GM19452 (cell line): ENCODE data around the gene NBAS.
"Not testable (repeated sequence)": the region's sequence is repeated elsewhere in the genome, so short reads cannot be mapped to it uniquely, and the experiment has no call there.

Experiments used
- ATAC-seq: cut with Tn5 transposase; IDR thresholded peaks from one replicate; pipeline ENCODE4 v1.9.1; 2021; ENCODE audit not compliant: unreplicated experiment

Gene NBAS

DNA sequence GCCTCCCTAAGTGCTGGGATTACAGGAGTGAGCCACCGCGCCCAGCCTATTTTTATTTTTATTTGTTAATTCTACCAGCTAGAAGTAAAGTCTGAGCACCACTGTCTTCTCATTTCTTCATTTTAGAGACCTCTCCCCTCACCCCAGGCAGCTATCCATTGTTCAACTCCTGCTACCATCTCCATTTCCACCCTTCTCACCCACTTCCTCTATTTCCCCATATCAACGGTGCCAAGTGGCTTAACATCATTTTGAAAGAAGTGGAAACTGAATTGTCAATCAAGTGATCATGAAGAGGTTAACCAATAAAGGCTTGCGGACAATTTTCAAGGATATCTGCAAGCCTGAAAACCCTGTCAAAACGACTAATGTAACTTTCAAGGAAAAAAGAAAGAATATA, 323.1 kb downstream of the NBAS start:
- no peak for ATAC-seq

DNA sequence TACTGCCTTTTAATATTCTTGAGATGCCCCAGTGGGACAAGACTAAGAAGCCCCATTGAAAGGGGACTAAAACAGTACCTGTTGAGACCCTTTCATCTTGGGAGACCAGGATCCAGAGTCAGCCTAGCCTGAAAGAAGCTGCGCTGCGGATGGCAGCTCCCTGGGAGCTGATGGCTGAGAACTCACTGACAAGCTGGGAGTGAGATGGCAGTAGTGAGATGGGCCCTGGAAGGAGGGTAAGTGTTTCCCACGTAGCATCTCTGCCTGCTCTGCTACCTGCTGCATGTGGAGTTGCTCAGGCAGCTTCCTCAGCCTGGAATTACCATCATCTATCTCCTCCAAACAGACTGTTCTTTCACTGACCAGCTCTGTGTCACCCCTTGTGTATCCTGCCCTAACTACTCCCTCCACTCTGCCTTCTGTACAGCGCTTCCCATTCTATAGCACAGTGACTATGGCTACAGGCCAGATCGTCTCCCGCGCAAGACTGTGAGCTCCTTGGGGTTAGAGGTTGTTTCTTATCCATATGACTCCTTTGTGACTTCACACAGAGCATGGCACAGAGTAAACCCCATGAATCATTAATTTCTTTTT, 330.4 kb downstream of the NBAS start:
- ATAC-seq, result no peak

DNA sequence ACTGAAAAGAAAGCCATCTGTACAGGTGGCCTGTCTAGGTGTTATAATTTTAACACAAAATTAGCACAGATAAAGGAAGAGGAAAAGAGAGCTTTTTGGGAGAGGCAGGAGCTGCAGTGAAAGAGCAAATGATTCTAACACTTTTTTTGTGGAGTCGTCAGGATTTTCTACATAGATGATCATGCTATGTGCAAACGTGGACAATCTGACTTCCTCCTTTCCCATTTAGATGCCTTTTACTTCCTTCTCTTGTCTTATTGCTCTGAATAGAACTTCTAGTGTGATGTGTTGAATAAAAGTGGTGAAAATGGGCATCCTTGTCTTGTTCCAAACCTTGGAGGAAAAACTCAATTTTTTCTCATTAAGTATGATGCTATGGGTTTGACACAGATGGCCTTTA, 334.5 kb downstream of the NBAS start:
- ATAC-seq, result no peak

DNA sequence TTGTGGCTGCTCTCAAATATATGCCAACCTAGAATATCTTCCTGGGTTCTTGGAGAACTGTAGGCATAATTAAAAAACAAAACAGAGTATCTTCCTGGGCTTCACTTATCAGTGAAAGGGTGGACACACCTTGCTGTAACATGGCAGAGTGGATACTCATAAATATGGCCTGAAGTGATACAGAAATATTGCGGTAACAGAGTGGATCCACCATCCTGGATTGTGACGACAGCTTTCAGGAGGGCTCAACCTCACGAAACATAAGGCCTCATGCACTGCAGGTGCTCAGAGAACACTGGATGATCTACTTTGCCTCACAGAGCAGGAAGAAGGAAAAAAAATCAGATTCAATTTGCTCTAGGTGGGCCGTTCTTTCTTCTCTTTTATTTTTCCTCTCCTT, 336.0 kb downstream of the NBAS start:
- ATAC-seq, result no peak

DNA sequence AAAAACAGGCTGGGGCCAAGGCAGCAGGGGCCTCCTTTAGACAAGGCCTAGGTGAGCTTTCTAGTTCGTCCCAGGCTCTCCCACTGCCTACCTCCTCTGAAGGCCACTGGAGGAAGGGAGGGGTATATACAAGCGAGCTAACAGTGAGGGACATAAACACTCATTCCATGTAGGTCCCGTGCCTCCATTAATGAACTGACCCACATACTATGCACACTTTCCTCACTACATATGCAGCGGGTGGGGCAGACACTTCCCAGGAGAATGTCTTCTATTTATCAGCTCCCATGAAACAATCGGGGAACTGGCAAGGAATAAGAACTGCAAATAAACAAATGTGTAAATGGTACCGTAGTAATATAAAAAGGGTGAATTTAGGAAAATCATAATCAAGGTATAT, 336.5 kb downstream of the NBAS start:
- no peak for ATAC-seq

DNA sequence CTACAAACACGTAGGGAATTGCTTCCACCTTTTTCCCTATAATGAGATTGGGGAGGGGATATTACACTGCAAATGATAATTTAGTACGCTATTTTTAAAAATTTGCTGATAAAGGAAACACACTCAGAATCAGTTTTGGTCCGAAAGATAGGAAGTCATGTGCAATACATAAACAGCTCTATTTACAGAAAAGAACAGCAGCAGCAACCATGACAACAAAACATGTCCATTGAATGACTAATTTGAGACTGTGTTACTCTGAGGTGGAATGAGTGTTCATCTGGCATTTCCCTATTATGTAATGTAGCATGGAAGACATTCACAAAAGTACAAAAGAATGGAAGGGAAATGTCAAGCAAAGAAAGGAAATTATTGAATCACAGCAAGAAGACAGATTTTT, 337.2 kb downstream of the NBAS start:
- ATAC-seq, result no peak

DNA sequence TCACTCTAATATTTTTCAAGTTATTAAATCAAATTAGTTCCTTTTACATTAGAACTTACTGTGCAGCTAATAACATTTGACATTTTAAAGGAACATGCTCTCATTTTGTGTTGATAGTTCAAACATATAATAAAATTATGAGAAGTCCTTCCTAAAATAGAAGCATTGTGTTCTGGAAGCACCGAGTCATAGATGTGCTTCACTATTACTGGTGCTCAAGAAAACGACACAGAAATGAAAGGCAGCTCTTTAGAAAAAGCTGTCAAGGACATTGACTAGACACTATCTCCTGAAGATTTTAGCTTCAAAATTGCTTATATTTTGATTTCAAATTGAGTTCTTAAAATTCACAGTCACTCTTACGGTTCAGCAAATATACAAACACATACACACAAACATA, 338.3 kb downstream of the NBAS start:
- no peak for ATAC-seq

DNA sequence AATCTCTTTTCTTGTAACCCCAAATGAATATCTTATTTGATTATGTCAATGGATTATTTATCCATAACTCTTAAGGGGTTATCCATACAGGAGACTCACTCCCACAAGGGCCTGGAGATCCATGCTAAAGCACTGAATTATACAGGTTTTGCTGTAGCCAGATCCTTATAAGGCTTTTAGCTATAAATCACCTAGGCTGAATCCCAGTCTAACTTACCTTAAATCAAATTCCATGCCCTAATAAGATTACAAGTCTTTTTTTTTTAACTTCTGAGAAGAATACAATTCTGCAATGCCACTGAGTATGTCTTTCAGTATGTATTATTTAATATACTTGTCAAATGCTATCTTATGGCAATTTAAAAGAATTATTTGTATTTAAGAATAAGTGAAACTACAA, 340.5 kb downstream of the NBAS start:
- no peak for ATAC-seq

DNA sequence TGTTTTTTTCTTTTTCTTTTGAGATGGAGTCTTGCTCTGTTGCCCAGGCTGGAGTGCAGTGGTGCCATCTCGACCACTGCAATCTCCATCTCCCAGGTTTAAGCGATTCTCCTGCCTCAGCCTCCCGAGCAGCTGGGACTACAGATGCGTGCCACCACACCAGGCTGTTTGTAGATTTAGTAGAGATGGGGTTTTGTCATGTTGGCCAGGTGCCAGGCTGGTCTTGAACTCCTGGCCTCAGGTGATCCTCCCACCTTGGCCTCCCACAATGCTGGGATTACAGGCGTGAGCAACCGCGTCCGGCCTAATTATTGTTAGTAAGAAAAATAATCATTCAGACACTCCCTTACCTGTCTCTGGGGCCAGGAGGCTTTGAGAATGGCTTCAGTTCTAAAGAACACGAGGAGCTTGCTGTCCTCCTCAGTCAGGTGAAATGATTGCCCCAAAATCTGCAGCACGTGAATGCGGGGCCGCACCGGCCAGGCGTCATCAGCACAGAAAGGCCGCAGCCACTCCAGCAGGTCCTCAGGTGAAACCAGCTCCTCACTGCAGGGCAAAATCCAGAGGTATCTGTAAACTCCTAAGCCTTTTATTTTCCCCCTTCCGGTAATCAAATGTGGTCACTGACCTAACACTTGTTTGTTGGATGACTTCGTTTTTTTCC, 342.6 kb downstream of the NBAS start:
- ATAC-seq, result no peak

DNA sequence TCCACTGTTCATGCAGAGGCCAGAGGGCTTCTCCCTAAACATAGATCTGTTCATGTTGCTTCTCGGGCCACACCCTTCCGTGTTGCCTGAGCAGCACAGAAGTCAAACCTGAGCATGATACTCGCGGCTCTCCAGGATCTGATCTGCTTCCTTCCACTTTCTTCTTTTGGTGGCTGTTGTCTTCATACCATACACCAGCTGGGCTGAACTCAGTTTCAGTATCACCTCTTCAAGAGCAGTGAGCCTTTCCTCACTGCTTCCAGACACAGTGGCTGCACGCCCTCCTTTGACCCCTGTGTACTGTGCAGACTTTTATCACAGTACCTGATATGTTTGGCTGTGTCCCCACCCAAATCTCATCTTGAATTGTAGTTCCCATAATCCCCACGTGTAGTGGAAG, 348.9 kb downstream of the NBAS start:
- ATAC-seq, result no peak

DNA sequence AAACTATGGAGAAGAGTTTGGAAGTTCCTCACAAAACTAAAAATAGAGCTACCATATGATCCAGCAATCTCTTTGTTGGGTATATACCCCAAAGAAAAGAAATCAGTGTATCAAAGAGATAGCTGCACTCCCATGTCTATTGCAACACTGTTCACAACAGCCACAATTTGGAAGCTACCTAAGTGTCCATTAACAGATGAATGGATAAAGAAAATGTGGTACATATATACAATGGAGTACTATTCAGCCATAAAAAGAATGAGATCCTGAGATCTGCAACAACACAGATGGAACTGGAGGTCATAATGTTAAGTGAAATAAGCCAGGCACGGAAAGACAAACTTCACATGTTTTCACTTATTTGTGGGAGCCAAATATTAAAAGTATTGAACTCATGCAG, 350.6 kb downstream of the NBAS start:
- not testable (repeated sequence) for ATAC-seq

DNA sequence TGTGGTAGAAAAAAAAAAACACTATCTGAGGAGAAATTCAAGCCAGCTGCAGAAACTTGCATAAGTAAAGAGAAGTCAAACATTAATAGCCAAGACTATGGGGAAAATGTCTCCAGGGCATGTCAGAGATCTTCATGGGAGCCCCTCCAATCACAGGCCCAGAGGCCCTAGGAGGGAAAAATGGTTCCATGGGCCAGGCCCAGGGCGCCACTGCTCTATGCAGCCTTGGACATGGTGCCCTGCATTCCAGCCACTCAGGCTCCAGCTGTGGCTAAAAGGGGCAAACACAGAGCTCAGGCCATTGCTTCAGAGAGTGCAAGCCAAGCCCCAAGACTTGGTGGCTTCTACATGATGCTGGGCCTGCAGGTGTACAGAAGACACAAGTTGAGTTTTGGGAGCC, 354.7 kb downstream of the NBAS start:
- no peak for ATAC-seq

DNA sequence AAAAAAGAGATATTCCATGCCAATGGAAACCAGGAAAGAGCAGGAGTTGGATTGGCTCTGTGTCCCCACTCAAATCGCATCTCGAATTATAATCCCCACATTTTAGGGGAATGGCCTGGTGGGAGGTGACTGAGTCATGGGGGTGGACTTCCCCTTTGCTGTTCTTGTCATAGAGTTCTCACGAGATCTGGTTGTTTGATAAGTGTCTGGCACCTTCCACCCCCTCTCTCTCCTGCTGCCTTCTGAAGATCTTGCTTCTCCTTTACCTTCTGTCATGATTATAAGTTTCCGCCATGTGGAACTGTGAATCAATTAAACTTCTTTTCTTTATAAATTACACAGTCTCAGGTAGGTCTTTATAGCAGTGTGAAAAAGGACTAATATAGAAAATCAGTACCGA, 355.6 kb downstream of the NBAS start:
- no peak for ATAC-seq

DNA sequence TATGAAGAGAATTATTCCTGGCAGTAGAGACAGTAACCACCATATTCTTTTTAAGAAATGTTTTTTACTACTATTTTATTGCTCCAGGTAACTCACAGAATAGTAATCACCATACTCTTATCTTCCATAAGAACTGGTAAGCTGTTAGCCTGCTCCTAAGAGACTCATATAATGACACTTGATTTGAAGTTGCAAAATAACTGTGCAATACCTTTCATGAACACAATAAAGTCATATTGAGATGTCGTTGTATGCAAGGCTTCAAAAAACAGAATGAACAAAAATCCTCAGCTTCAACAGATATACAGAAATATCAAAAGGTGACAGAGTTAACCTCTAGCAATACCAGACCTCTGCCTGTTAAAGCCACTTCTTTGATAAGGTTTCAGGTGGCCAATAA, 360.1 kb downstream of the NBAS start:
- no peak for ATAC-seq

DNA sequence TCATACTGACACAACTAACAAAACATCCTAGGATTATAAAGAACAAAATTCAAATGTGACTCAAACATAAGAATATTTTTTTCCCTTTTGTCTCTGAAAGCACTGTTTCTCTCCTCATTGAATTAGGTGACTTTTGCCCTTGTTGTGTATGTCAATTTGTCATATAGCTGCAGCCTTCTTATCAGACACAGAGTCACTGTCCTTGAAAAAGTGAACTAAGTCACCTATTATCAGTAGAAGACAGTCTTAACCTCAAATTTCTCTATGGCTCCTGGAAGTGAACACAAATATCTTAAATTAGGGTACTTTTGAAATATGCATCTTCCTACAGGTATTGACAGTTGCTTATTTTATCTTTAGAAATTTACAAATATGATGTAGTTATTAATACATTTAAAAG, 360.6 kb downstream of the NBAS start:
- ATAC-seq, result no peak

DNA sequence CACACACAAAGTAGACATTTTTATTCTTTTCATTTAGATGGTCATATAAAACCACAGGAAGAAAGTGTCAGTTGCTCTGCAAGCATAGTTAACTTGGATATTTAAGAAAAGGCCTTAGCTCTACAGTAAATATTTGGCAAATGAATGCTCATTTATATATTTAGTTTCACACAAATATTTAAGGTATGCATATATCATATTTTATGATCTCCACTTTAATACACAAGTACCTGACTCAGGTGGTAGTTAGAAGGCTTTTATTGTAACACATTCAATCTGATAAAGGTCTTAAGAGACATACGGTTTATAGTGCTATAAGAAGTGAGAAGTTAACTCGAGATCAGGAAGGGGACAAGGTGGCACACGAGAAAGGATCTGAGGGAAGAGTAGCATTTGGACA, 363.1 kb downstream of the NBAS start:
- no peak for ATAC-seq

DNA sequence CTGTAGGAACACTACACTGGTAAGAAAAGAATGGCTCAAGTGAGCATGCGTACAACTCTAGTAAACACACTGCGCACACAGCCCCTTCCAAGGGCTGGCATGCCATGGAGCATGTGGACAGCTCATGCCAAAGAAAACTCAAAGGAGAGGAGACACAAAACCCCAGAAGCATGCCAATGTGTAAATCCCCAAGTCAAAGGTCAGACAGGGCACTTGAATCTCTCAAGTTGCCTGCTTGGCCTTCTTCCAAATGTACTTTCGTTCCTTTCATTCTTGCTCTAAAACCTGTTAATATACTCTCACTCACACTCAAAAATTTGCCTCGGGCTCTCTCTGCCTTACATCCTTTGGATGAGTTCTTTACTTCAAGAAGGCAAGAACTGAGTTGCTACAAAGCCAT, 365.3 kb downstream of the NBAS start:
- ATAC-seq, result no peak

DNA sequence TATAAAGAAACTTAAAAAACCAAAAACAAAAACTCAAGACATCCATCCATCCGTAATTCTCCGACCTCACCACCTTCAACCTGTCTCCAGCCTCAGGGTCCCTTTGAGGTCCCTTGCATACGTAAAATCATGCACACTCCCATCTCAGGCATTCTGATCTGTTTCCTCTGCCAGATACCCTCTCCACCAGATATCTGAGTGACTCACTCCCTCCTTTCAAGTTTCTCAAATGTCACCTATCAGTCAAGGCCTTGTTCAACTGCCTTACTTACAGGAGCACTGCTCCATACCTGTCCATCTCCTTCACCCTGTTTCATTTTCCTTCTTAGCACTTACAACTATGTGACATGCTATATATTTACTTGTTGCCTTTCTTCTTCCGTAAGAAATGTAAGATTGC, 369.3 kb downstream of the NBAS start:
- no peak for ATAC-seq

DNA sequence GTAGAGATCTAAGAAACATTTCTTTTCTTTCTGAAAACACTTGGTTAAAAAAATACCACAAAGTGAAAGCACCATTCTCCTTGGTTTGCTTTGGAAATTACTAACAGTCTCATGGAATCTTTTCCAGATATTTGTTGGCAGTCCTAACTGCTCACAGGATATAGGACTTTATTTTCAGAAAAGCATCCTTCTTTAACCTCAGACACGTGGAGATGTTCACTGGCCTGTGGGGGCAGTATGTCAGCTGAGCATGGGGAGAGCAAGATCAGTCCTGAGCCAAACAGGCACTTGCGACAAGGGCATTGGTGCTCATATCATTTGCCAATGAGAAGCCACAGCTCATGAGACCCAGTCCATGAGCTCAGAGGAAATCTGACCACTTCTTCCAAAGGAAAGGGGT, 371.9 kb downstream of the NBAS start:
- no peak for ATAC-seq

DNA sequence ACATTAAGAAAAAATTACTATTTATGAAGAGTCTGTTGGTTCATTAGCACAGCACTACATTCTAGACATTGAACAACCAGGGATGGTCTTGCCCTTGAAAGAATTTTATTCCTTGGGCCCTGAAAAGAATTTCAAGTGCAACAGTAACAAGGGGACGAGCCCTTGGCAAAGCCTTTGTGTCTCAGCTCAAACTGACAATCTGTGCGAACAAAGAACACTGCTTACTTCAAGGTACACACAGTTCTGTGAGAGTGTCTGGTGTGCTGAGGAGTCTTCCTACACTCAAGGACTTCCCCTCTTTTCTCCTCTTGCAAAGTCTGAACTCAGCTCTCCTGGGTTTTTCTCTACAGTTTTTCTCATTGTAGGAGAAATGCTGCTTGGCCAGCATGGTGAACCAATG, 373.4 kb downstream of the NBAS start:
- no peak for ATAC-seq

DNA sequence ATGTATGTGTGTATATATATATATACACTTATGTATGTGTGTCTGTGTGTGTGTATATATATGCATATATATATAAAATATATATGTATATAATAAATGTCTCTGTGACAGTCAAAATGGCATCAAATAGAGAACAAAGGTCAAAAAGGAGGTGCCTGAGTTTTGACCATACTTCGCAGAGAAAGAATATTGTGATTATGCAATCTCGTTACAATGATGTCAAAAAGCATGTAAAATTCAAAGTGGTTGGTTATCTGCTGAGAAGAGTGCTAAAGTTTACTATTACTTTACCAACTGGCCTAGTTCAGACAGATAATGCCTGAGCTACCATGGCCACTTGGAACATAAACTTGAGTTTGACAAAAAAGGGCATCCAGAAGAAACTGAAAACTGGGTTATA, 375.0 kb downstream of the NBAS start:
- no peak for ATAC-seq

DNA sequence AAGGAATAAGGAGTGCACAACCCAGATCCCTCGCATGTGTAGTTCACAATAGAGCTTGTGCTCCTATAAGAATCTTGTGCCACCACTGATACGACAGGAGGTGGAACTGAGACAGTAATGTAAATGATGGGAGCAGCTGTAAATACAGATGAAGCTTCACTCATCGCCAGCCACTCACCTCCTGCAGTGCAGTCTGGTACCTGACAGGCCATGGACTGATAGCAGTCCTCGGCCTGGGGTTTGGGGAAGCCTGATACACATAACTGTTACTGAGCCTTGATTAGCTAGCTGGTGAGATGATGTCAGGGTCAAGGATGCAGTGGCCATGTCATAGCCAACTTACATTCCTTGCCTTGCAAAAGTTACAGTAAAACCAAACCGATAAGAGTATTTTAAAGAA, 376.6 kb downstream of the NBAS start:
- ATAC-seq, result no peak

DNA sequence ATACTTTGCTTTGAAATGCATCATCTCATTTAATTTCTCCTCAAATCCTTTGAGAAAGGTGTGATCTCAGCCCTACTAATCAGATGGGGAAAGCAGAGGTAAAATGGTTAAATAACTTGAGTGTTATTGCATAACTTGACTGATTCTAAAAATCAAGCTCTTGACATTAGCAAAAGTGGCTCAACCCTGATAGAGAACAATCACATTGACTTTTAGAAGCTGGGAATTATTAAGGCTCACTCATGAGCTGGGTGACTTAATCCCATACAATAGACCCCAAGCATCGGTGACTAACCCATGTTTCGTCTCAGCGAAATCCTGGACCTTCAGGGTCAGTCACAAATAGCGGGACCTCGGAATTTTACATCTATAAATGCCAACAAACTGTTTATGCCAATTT, 378.9 kb downstream of the NBAS start:
- no peak for ATAC-seq
